Measurements from ENCODE around the gene SOX2.

Gene SOX2

GRCh38 chr3:181691901-181692300, 19.8 kb upstream of the SOX2 start:
- Histone ChIP-seq H3K79me2 (ENCODE audit: insufficient read depth, low read length) (no peaks in the 10 kb centered on the region), H3K9me2 (replicated peaks; ENCODE audit: insufficient read depth, low read length) (no peaks in the 10 kb centered on the region), H3K9me3 (ENCODE audit: insufficient read depth, low read length) (no peaks in the 10 kb centered on the region), H3K4me3 (ENCODE audit: insufficient read depth, low read length, poor library complexity, severe bottlenecking) (no peak overlapping the region), H3F3A (ENCODE audit: insufficient read depth) (no peaks in the 10 kb centered on the region), H3K27ac (ENCODE audit: low read depth, low read length) (no peak overlapping the region), H2AFZ (ENCODE audit: low read depth, low read length, severe bottlenecking) (no peak overlapping the region), H3K9ac (ENCODE audit: low read length) (no peak overlapping the region), H3K27me3 (ENCODE audit: low read length) (no peaks in the 10 kb centered on the region), H3K36me3 (ENCODE audit: low read length) (no peaks in the 10 kb centered on the region), H3K4me2 (ENCODE audit: low read depth, low read length, poor library complexity, severe bottlenecking) (no peak overlapping the region), H4K20me1 (ENCODE audit: low read depth, low read length) (no peaks in the 10 kb centered on the region)
- no peak for TF ChIP-seq EZH2phosphoT487 (conservative IDR thresholded peaks at IDR 0.05; ENCODE audit: low read length)
- TF ChIP-seq, protein P1, sequence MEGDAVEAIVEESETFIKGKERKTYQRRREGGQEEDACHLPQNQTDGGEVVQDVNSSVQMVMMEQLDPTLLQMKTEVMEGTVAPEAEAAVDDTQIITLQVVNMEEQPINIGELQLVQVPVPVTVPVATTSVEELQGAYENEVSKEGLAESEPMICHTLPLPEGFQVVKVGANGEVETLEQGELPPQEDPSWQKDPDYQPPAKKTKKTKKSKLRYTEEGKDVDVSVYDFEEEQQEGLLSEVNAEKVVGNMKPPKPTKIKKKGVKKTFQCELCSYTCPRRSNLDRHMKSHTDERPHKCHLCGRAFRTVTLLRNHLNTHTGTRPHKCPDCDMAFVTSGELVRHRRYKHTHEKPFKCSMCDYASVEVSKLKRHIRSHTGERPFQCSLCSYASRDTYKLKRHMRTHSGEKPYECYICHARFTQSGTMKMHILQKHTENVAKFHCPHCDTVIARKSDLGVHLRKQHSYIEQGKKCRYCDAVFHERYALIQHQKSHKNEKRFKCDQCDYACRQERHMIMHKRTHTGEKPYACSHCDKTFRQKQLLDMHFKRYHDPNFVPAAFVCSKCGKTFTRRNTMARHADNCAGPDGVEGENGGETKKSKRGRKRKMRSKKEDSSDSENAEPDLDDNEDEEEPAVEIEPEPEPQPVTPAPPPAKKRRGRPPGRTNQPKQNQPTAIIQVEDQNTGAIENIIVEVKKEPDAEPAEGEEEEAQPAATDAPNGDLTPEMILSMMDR (IDR thresholded peaks at IDR 0.05; ENCODE audit: insufficient read depth, low read length, poor library complexity, severe bottlenecking), result no peak

DNA sequence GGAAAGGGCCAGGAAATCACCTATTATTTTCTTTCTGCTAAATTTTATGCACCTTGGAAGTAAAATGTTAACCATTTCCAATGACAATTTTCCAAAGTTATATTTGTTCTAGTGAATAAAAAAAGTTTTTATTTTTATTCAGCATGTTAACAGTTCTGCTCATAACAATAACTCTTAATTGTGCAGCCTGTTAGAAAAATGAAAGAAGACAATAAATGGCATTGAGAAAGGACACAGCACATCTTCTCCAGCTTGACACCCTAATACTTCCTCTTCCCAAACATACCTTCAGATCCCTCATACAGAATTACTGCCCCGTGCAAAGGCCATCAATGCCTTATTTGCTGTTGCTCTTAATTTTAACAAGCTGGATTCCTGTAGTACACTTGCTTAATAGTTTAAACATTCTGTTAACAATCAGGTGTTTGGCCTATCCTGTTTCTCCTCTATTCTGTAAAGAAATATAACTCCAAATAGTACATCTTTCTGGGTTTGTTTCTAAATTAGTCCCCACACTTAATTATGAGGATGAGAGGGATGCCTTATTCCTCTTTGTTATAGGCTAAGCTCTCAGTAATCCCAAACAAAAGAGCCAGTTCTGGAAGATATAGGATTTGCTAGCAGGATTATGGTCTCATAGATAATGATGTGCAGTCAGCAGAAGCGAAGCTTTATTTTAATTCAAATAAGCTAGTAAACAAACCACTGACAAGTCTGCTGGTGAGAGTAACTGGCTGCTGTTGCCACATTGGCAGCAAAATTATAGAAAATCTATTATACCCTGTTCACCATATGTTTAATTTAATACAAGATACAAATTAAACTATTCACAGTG, 19.2 kb upstream of the SOX2 start:
- Histone ChIP-seq H4K20me1 (ENCODE audit: low read depth, low read length) (no peaks in the 10 kb centered on the region), H3K27ac (ENCODE audit: low read depth, low read length) (no peak overlapping the region), H3K36me3 (ENCODE audit: low read length) (no peaks in the 10 kb centered on the region), H3K9me2 (replicated peaks; ENCODE audit: insufficient read depth, low read length) (no peaks in the 10 kb centered on the region), H3K9ac (ENCODE audit: low read length) (no peak overlapping the region), H3K27me3 (ENCODE audit: low read length) (no peaks in the 10 kb centered on the region), H2AFZ (ENCODE audit: low read depth, low read length, severe bottlenecking) (no peak overlapping the region), H3K4me3 (ENCODE audit: insufficient read depth, low read length, poor library complexity, severe bottlenecking) (no peak overlapping the region), H3K4me2 (ENCODE audit: low read depth, low read length, poor library complexity, severe bottlenecking) (no peak overlapping the region), H3K79me2 (ENCODE audit: insufficient read depth, low read length) (no peaks in the 10 kb centered on the region), H3K9me3 (ENCODE audit: insufficient read depth, low read length) (no peaks in the 10 kb centered on the region), H3F3A (ENCODE audit: insufficient read depth) (no peaks in the 10 kb centered on the region)
- TF ChIP-seq EZH2phosphoT487 (conservative IDR thresholded peaks at IDR 0.05; ENCODE audit: low read length), result no peak
- TF ChIP-seq, protein P1 (IDR thresholded peaks at IDR 0.05; ENCODE audit: insufficient read depth, low read length, poor library complexity, severe bottlenecking), result no peak

- Histone ChIP-seq H3K36me3 (ENCODE audit: low read length) (no peaks in the 10 kb centered on the region), H4K20me1 (ENCODE audit: low read depth, low read length) (no peaks in the 10 kb centered on the region), H3K27ac (ENCODE audit: low read depth, low read length) (no peak overlapping the region), H3K4me3 (ENCODE audit: insufficient read depth, low read length, poor library complexity, severe bottlenecking) (no peak overlapping the region), H3F3A (ENCODE audit: insufficient read depth) (no peaks in the 10 kb centered on the region), H3K27me3 (ENCODE audit: low read length) (no peaks in the 10 kb centered on the region), H3K9ac (ENCODE audit: low read length) (no peak overlapping the region), H3K9me2 (replicated peaks; ENCODE audit: insufficient read depth, low read length) (no peaks in the 10 kb centered on the region), H2AFZ (ENCODE audit: low read depth, low read length, severe bottlenecking) (no peak overlapping the region), H3K4me2 (ENCODE audit: low read depth, low read length, poor library complexity, severe bottlenecking) (no peak overlapping the region), H3K79me2 (ENCODE audit: insufficient read depth, low read length) (no peaks in the 10 kb centered on the region), H3K9me3 (ENCODE audit: insufficient read depth, low read length) (no peaks in the 10 kb centered on the region)
- TF ChIP-seq, protein P1 (IDR thresholded peaks at IDR 0.05; ENCODE audit: insufficient read depth, low read length, poor library complexity, severe bottlenecking), result no peak
- TF ChIP-seq EZH2phosphoT487 (conservative IDR thresholded peaks at IDR 0.05; ENCODE audit: low read length), result no peak
Measured at GRCh38 chr3:181693280-181693679, 18.4 kb upstream of the SOX2 start.

Measured in SU-DHL-6 (cell line).